Activated CD4-positive, alpha-beta T cell treated with anti-CD3 and anti-CD28 coated beads for 36 hours (primary cell): ENCODE data around the gene CHST11. TPM values are rescaled to one million over a fixed set of nuclear protein-coding genes. Genes with fewer than 3 reads are reported as not detected.

Experiments used
- ATAC-seq: fragments of 200-7000 bp; cut with Tn5 transposase; one replicate; pipeline ENCODE4 v1.10.0; 2021; ENCODE audit warnings: mild to moderate bottlenecking, moderate library complexity
- CTCF ChIA-PET: fragments of 350-600 bp; sonication (Branson Sonifier 250); formaldehyde crosslinking; loops from one replicate; lab custom pipeline; 2021; ENCODE audit warnings: antibody characterized with exemption; lab: Charles Lee
- POLR2A ChIA-PET: fragments of 350-600 bp; sonication (Branson Sonifier 250); formaldehyde crosslinking; loops from one replicate; lab custom pipeline; 2021; ENCODE audit warnings: antibody characterized with exemption, inconsistent platforms; lab: Charles Lee
- DNase-seq: peaks from one replicate; pipeline ENCODE4 v3.0.0-alpha.2; 2020
- H3K27ac Mint-ChIP-seq: one replicate; pipeline ENCODE4 v1.8.0; 2021; ENCODE audit warnings: mixed read lengths
- H3K27me3 Mint-ChIP-seq: one replicate; pipeline ENCODE4 v1.8.0; 2021; ENCODE audit warnings: mixed read lengths
- H3K36me3 Mint-ChIP-seq: one replicate; pipeline ENCODE4 v1.8.0; 2021; ENCODE audit warnings: low read depth, mixed read lengths
- H3K4me1 Mint-ChIP-seq: one replicate; pipeline ENCODE4 v1.8.0; 2021; ENCODE audit warnings: mixed read lengths
- H3K4me3 Mint-ChIP-seq: one replicate; pipeline ENCODE4 v1.8.0; 2021; ENCODE audit warnings: mild to moderate bottlenecking, moderate library complexity, mixed read lengths
- H3K9me3 Mint-ChIP-seq: one replicate; pipeline ENCODE4 v1.8.0; 2021; ENCODE audit warnings: low read depth, mixed read lengths
- intact Hi-C, 2 experiments: fragments of 100-400 bp; cut with DNase I in 1 of 2; cut with micrococcal nuclease in 1 of 2; formaldehyde crosslinking; loops; one replicate each; pipeline versions ENCODE4 v1.14.2 to v1.15.1; 2022 to 2024; cut with DNase I, micrococcal nuclease
- total RNA-seq, 2 experiments: library from RNA; stranded (reverse); gene quantifications; one replicate each; pipeline ENCODE4 v1.2.3, GENCODE V29; 2021

Gene CHST11
- total RNA-seq, 2 experiments from 2014 or later = 33.3 to 33.6 TPM

GRCh38 chr12:104624529-104624928 is 167.8 kb downstream of the CHST11 start:
- CTCF ChIA-PET = no interaction called here
- POLR2A ChIA-PET = interaction anchor here (0.7 kb wide), 1 partner anchor 372 kb away, joined by 3 read pairs; no protein-coding TSS in a partner anchor
- intact Hi-C loops = no loop called here
- ATAC-seq (no peak), DNase-seq (no peak)
- no peaks in the 10 kb centered on the region for H3K9me3 Mint-ChIP-seq
- H3K27me3 Mint-ChIP-seq = no peaks in the 10 kb centered on the region
- no peak overlapping the region for H3K4me3 Mint-ChIP-seq
- H3K4me1 Mint-ChIP-seq = peaks cover 16% of the 10 kb centered on the region
- H3K27ac Mint-ChIP-seq = no peak overlapping the region
- peaks cover 2% of the 10 kb centered on the region for H3K36me3 Mint-ChIP-seq

- POLR2A ChIA-PET = no interaction called here
Observed at GRCh38 chr12:104626069-104626837, 169.5 kb downstream of the CHST11 start.

GRCh38 chr12:104627231-104627989 is 170.7 kb downstream of the CHST11 start:
- H3K27me3 Mint-ChIP-seq = no peaks in the 10 kb centered on the region
- H3K36me3 Mint-ChIP-seq = peaks cover 2% of the 10 kb centered on the region
- no peaks in the 10 kb centered on the region for H3K9me3 Mint-ChIP-seq
- H3K4me1 Mint-ChIP-seq = peaks cover 20% of the 10 kb centered on the region
- ChIA-PET CTCF (interaction anchor here (0.6 kb wide), 1 partner anchor 633 kb away, joined by 4 read pairs; no protein-coding TSS in a partner anchor), POLR2A (no interaction called here)
- H3K27ac Mint-ChIP-seq = no peak overlapping the region
- DNase-seq (no peak), ATAC-seq (no peak)
- intact Hi-C loops = no loop called here
- no peak overlapping the region for H3K4me3 Mint-ChIP-seq

More at GRCh38 chr12:104626069-104626837, 169.5 kb downstream of the CHST11 start:
- Mint-ChIP-seq H3K9me3 (no peaks in the 10 kb centered on the region), H3K27me3 (no peaks in the 10 kb centered on the region), H3K4me1 (peaks cover 16% of the 10 kb centered on the region), H3K27ac (no peak overlapping the region), H3K4me3 (no peak overlapping the region), H3K36me3 (peaks cover 2% of the 10 kb centered on the region)
- intact Hi-C loops = no loop called here
- CTCF ChIA-PET = interaction anchor here (1.2 kb wide), 1 partner anchor 112 kb away, joined by 3 read pairs; no protein-coding TSS in a partner anchor
- ATAC-seq (no peak), DNase-seq (no peak)

- H3K4me3 Mint-ChIP-seq = no peak overlapping the region
- ATAC-seq (no peak), DNase-seq (no peak)
- ChIA-PET POLR2A (no interaction called here), CTCF (no interaction called here)
- peaks cover 21% of the 10 kb centered on the region for H3K4me1 Mint-ChIP-seq
- intact Hi-C loops = no loop called here
- no peak overlapping the region for H3K27ac Mint-ChIP-seq
- H3K36me3 Mint-ChIP-seq = peaks cover 2% of the 10 kb centered on the region
- no peaks in the 10 kb centered on the region for H3K27me3 Mint-ChIP-seq
- no peaks in the 10 kb centered on the region for H3K9me3 Mint-ChIP-seq
Observed at GRCh38 chr12:104627990-104628830, 171.5 kb downstream of the CHST11 start.

GRCh38 chr12:104628831-104629135 is 172.0 kb downstream of the CHST11 start:
- Mint-ChIP-seq H3K4me1 (peaks cover 18% of the 10 kb centered on the region), H3K27ac (no peak overlapping the region), H3K4me3 (no peak overlapping the region), H3K27me3 (no peaks in the 10 kb centered on the region), H3K36me3 (peaks cover 2% of the 10 kb centered on the region), H3K9me3 (no peaks in the 10 kb centered on the region)
- ChIA-PET CTCF (interaction anchor here (0.9 kb wide), 2 partner anchors 12 to 24 kb away, joined by 3 read pairs; no protein-coding TSS in a partner anchor), POLR2A (interaction anchor here (0.6 kb wide), 1 partner anchor 40 kb away, joined by 8 read pairs; no protein-coding TSS in a partner anchor)
- DNase-seq = no peak
- intact Hi-C loops = no loop called here
- no peak for ATAC-seq

DNA sequence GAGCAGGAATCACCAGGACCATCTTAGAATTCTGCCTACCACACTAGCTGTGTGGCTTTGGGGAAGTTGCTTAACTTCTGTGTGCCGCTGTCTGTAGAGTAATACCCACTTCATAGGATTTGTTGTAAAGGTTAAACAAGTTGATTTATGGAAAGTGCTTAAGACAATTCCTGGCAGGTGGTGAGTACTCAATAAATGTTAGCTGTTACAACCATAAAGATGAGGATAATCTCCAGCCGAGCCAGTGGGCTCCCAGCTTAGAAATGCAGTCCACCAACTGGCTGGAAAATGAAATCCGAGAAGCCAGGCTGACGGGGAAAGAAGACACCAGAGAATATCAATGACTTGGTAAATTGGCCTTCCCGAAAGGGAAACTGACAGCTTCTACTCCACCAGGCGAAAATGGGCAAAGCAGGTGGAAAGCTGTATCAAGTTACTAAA is 173.5 kb downstream of the CHST11 start:
- H3K36me3 Mint-ChIP-seq = peaks cover 3% of the 10 kb centered on the region
- DNase-seq (no peak), ATAC-seq (no peak)
- ChIA-PET CTCF (no interaction called here), POLR2A (no interaction called here)
- no peaks in the 10 kb centered on the region for H3K27me3 Mint-ChIP-seq
- H3K9me3 Mint-ChIP-seq = no peaks in the 10 kb centered on the region
- H3K4me3 Mint-ChIP-seq = no peak overlapping the region
- peaks cover 14% of the 10 kb centered on the region for H3K4me1 Mint-ChIP-seq
- intact Hi-C loops = no loop called here
- no peak overlapping the region for H3K27ac Mint-ChIP-seq

GRCh38 chr12:104631867-104632266 is 175.1 kb downstream of the CHST11 start:
- intact Hi-C loops = no loop called here

GRCh38 chr12:104632724-104633201 is 176.0 kb downstream of the CHST11 start:
- H3K27me3 Mint-ChIP-seq = no peaks in the 10 kb centered on the region
- DNase-seq (peak; percentile 35), ATAC-seq (peak; percentile 36)
- no peak overlapping the region for H3K27ac Mint-ChIP-seq
- intact Hi-C loops = no loop called here
- no peak overlapping the region for H3K4me3 Mint-ChIP-seq
- peaks cover 3% of the 10 kb centered on the region for H3K36me3 Mint-ChIP-seq
- no peaks in the 10 kb centered on the region for H3K9me3 Mint-ChIP-seq
- peaks cover 16% of the 10 kb centered on the region for H3K4me1 Mint-ChIP-seq
- CTCF ChIA-PET = interaction anchor here (1.2 to 1.3 kb wide), 2 partner anchors 11 to 81 kb away, joined by 3 read pairs; no protein-coding TSS in a partner anchor
- POLR2A ChIA-PET = no interaction called here

More at GRCh38 chr12:104631867-104632266, 175.1 kb downstream of the CHST11 start:
- H3K36me3 Mint-ChIP-seq = peaks cover 3% of the 10 kb centered on the region
- POLR2A ChIA-PET = no interaction called here
- peaks cover 12% of the 10 kb centered on the region for H3K4me1 Mint-ChIP-seq
- no peaks in the 10 kb centered on the region for H3K9me3 Mint-ChIP-seq
- H3K4me3 Mint-ChIP-seq = no peak overlapping the region
- no peak overlapping the region for H3K27ac Mint-ChIP-seq
- no peak for DNase-seq
- no peaks in the 10 kb centered on the region for H3K27me3 Mint-ChIP-seq
- ATAC-seq = no peak
- CTCF ChIA-PET = interaction anchor here (0.6 to 1.3 kb wide), 2 partner anchors 81 to 174 kb away, joined by 3 read pairs; no protein-coding TSS in a partner anchor

- CTCF ChIA-PET = interaction anchor here (0.7 to 0.8 kb wide), 2 partner anchors 175 to 252 kb away, joined by 3 to 5 read pairs; no protein-coding TSS in a partner anchor
- H3K27ac Mint-ChIP-seq = no peak overlapping the region
- intact Hi-C loops = no loop called here
- ATAC-seq (no peak), DNase-seq (no peak)
- H3K27me3 Mint-ChIP-seq = no peaks in the 10 kb centered on the region
- H3K4me1 Mint-ChIP-seq = peaks cover 28% of the 10 kb centered on the region
- H3K4me3 Mint-ChIP-seq = no peak overlapping the region
- peaks cover 2% of the 10 kb centered on the region for H3K36me3 Mint-ChIP-seq
- POLR2A ChIA-PET = no interaction called here
- no peaks in the 10 kb centered on the region for H3K9me3 Mint-ChIP-seq
Observed at GRCh38 chr12:104634044-104634443, 177.3 kb downstream of the CHST11 start.

- ATAC-seq = no peak
- Mint-ChIP-seq H3K27ac (no peak overlapping the region), H3K36me3 (peaks cover 8% of the 10 kb centered on the region), H3K4me1 (peaks cover 35% of the 10 kb centered on the region), H3K9me3 (no peaks in the 10 kb centered on the region), H3K4me3 (no peak overlapping the region), H3K27me3 (no peaks in the 10 kb centered on the region)
- DNase-seq = no peak
- ChIA-PET CTCF (interaction anchor here (0.8 kb wide), 1 partner anchor 253 kb away, joined by 3 read pairs; no protein-coding TSS in a partner anchor), POLR2A (no interaction called here)
- intact Hi-C loops = no loop called here
Observed at GRCh38 chr12:104634852-104635251, 178.1 kb downstream of the CHST11 start.
